Transverse colon (tissue), 4 donors: ENCODE data around the gene CDC45. TPM values are rescaled to one million over a fixed set of nuclear protein-coding genes. Genes with fewer than 3 reads are reported as not detected.

Experiments used
- DNase-seq: peaks from one replicate; pipeline ENCODE4 v3.0.0-alpha.2; 2019
- H3K27ac ChIP-seq, 4 donors: fragments of 200-600 bp; sonication (generic); 2 replicates each; pipeline ENCODE4 v1.5.1; 2016 to 2018; ENCODE audit warnings: inconsistent platforms in 4 of 4
- H3K27me3 ChIP-seq: fragments of 200-600 bp; sonication (generic); 2 replicates; pipeline ENCODE4 v1.5.1; 2017; ENCODE audit warnings: inconsistent platforms
- H3K36me3 ChIP-seq, 4 donors: fragments of 200-600 bp; sonication (generic); 2 replicates each; pipeline ENCODE4 v1.5.1; 2017 to 2019; ENCODE audit warnings: inconsistent platforms in 4 of 4
- H3K4me1 ChIP-seq, 4 donors: fragments of 200-600 bp; sonication (generic); 2 replicates each; pipeline ENCODE4 v1.5.1; 2017 to 2020; ENCODE audit warnings: inconsistent platforms in 4 of 4
- H3K4me3 ChIP-seq, 4 donors: fragments of 200-600 bp; sonication (generic); 1 replicate in 1 of 4; 2 replicates in 3 of 4; pipeline versions ENCODE4 v1.5.1 to v1.6.1; 2017 to 2019; ENCODE audit warnings: inconsistent platforms in 4 of 4
- H3K9me3 ChIP-seq, 2 donors: fragments of 200-600 bp; sonication (generic); 2 replicates each; pipeline ENCODE4 v1.5.1; 2017 to 2019; ENCODE audit warnings: inconsistent platforms in 2 of 2
- EP300 ChIP-seq: sonication (generic); formaldehyde crosslinking; IDR thresholded peaks from one replicate; pipeline ENCODE4 v1.6.1; 2017; ENCODE audit warnings: antibody characterized with exemption, low read depth
- POLR2A ChIP-seq: fragments of 450-650 bp; IDR thresholded peaks from one replicate; pipeline ENCODE4 v1.6.1; 2016; ENCODE audit warnings: antibody characterized with exemption, mild to moderate bottlenecking, moderate library complexity
- POLR2AphosphoS5 ChIP-seq, 3 donors: sonication (generic); formaldehyde crosslinking; IDR thresholded peaks; one replicate each; pipeline ENCODE4 v1.6.1; 2016; ENCODE audit warnings: antibody characterized with exemption in 3 of 3
- WGBS, 2 donors: methylation state at CpG; one replicate each; pipeline ENCODE4 v1.1.5; 2018; ENCODE audit warnings: low coverage in 1 of 2; 5-methylcytosine and 5-hydroxymethylcytosine counted together
- in situ Hi-C, 4 donors: fragments of 200-750 bp; cut with MboI; loops; one replicate each; pipeline versions ENCODE4 v1.15.0 to v1.15.1; 2017; ENCODE audit warnings: low sequenced_read_pairs in 3 of 4, low pct_ligation_motif_present in 1 of 4, low pct_unique_long_range_greater_than_20kb in 1 of 4
- intact Hi-C: fragments of 100-400 bp; cut with DNase I; formaldehyde crosslinking; loops from one replicate; pipeline ENCODE4 v1.15.1; 2023; ENCODE audit warnings: low total_unique reads
- total RNA-seq, 4 donors: library from RNA; depleted of rRNA; stranded (reverse); fragments of >200 nt; gene quantifications; one replicate each; pipeline ENCODE4 v1.1.0, GENCODE V29; 2016
- TF ChIP-seq, protein P1 (sequence below), 5 experiments: fragments of 200-600 bp in 3 of 5; fragments of 450-650 bp in 2 of 5; sonication (generic) in 3 of 5; IDR thresholded peaks; 1 replicate in 2 of 5; 2 replicates in 3 of 5; pipeline ENCODE4 v1.5.1; 2016 to 2017; ENCODE audit warnings: antibody characterized with exemption in 5 of 5, inconsistent platforms in 3 of 5, mild to moderate bottlenecking in 2 of 5, moderate library complexity in 1 of 5

CDC45 gene
- total RNA-seq, 4 donors from 2014 or later: 1.1 to 2.0 (median 1.2) TPM; not detected in 1

DNA sequence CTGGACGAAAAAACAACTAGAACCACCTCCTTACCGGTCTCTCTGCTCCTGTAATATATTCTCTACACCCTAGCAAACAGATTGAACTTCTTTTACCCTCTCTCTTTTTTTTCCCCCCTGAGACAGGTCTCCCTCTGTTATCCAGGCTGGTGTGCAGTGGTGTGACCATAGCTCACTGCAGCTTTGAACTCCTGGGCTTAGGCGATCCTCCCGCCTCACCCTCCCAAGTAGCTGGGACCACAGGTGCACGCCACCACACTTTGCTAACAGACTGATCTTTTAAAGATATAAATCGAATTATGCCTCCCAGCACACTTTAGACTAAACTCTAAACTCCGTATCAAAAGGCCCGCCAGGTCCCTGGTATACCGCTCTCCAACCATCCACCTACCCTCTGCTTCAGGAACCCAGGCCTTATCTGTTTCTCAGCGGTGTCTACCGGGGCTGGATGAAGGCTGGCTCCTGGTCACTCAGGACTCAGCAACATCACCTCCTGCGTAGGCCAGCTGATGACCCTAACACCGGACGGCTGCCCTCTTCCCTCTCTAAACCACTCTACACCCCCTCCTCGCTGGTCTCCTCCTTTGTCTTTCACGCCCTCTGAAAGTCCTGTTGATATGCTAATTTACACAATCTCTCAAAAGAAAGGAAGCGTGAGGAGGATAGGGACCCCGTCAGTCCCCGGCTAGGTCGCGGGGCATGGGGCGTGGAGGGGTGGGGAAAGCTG, 33.0 kb upstream of the CDC45 start:
- peaks cover 16 to 23% (median 21%) of the 10 kb centered on the region in 4 donors for H3K4me1 ChIP-seq
- no peaks in the 10 kb centered on the region for H3K27me3 ChIP-seq
- WGBS, 2 donors: 16 to 23% methylated on average over 4 to 22 of the region's 22 CpGs
- DNase-seq: peak; percentile 12
- intact Hi-C loops (no loop called here), in situ Hi-C loops (no loop called here)
- H3K4me3 ChIP-seq: peak overlapping the region; percentile 66 to 95 (median 76)
- TF ChIP-seq POLR2AphosphoS5 (IDR thresholded peaks at IDR 0.05): no peak
- TF ChIP-seq EP300: no peak
- TF ChIP-seq, protein P1, sequence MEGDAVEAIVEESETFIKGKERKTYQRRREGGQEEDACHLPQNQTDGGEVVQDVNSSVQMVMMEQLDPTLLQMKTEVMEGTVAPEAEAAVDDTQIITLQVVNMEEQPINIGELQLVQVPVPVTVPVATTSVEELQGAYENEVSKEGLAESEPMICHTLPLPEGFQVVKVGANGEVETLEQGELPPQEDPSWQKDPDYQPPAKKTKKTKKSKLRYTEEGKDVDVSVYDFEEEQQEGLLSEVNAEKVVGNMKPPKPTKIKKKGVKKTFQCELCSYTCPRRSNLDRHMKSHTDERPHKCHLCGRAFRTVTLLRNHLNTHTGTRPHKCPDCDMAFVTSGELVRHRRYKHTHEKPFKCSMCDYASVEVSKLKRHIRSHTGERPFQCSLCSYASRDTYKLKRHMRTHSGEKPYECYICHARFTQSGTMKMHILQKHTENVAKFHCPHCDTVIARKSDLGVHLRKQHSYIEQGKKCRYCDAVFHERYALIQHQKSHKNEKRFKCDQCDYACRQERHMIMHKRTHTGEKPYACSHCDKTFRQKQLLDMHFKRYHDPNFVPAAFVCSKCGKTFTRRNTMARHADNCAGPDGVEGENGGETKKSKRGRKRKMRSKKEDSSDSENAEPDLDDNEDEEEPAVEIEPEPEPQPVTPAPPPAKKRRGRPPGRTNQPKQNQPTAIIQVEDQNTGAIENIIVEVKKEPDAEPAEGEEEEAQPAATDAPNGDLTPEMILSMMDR (IDR thresholded peaks at IDR 0.05): no peak
- no peak for TF ChIP-seq POLR2A
- no peaks in the 10 kb centered on the region for H3K9me3 ChIP-seq
- H3K36me3 ChIP-seq: peaks cover 0 to 9% (median 0%) of the 10 kb centered on the region in 4 donors
- peak overlapping the region; percentile 92 to 97 (median 96) for H3K27ac ChIP-seq

DNA sequence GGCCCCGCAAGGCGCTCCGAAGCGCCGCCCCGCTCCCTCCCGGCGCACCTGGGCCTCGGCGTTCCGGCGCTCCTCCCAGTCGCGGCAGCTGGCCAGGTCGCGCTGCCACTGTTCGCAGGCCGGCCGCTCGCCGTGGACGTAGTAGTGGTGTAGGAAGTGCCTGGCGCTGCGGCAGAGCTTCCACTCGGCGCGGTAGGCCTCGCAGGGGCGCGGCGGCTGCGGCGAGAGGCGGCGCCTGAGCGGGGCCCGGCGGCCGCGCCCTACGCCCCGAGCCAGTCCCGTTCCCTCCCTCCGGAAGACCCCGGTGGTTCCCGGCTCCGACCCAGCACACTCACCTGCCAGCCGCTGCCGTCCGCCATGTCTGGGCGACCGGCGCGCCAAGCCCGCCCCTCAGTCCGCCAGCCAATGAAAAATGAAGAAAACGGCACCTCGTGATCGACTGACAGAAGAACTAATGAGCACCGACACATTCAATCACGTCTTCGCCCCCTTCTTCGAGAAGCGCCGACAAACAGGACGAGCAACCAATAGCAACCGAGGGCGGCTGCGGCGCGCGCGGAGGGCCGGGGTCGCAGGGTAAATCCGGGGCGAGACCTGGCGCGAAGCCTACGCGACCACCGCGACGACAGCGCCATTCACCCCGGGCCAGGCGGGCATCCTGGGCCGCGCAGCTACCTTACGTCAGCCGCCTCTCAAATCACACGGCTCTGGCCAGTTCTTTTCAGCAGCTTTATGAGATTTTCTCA, 32.2 kb upstream of the CDC45 start, which contains the start of gene C22orf39:
TSS of gene C22orf39 (minus strand) at position 382 of the 746 bp plus-strand sequence. CDS start at position 359, 23 bp downstream.
- Histone ChIP-seq H3K27ac (peak within 1 kb of the TSS; percentile 92 to 97 (median 96)), H3K4me3 (peak within 1 kb of the TSS; percentile 66 to 95 (median 76)), H3K36me3 (peaks cover 0 to 9% (median 0%) of the 10 kb centered on the region in 4 donors), H3K4me1 (peaks cover 16 to 23% (median 21%) of the 10 kb centered on the region in 4 donors), H3K9me3 (no peaks in the 10 kb centered on the region), H3K27me3 (no peaks in the 10 kb centered on the region)
- in situ Hi-C loops (no loop called here), intact Hi-C loops (no loop called here)
- TF ChIP-seq, protein P1 (IDR thresholded peaks at IDR 0.05): no peak
- TF ChIP-seq POLR2AphosphoS5 (IDR thresholded peaks at IDR 0.05): peak; percentile 80 to 94 (median 91)
- peak; percentile 78 for TF ChIP-seq POLR2A
- TF ChIP-seq EP300: no peak
- WGBS, 2 donors: 1% methylated on average over 82 of the region's 92 CpGs; no CpG with 5 or more reads in 1 of the 2 donors
- peak; percentile 92 for DNase-seq

GRCh38 chr22:19448076-19448607, 31.6 kb upstream of the CDC45 start:
- Histone ChIP-seq H3K27me3 (no peaks in the 10 kb centered on the region), H3K9me3 (no peaks in the 10 kb centered on the region), H3K27ac (peak overlapping the region; percentile 92 to 97 (median 96)), H3K4me1 (peaks cover 16 to 23% (median 21%) of the 10 kb centered on the region in 4 donors), H3K4me3 (peak overlapping the region; percentile 47 to 95 (median 76)), H3K36me3 (peaks cover 0 to 9% (median 3%) of the 10 kb centered on the region in 4 donors)
- peak; percentile 57 for DNase-seq
- TF ChIP-seq POLR2AphosphoS5 (IDR thresholded peaks at IDR 0.05) (peak in 1 of 3 donors; percentile 5), POLR2A (no peak), EP300 (no peak)
- TF ChIP-seq, protein P1 (IDR thresholded peaks at IDR 0.05): no peak
- in situ Hi-C loops: no loop called here
- 0 to 12% methylated on average over 2 to 14 of the region's 14 CpGs for WGBS, 2 donors
- intact Hi-C loops: no loop called here
